ENCODE results near the gene ADGRE3. TPM values are rescaled to one million over a fixed set of nuclear protein-coding genes. Genes with fewer than 3 reads are reported as not detected.
A peak's percentile ranks its signal among the peaks of the same experiment; 100 is the strongest.

Gene ADGRE3
- total RNA-seq, 6 donors from 2014 or later = 0.76 to 9.6 (median 2.4) TPM; not detected in 1

DNA sequence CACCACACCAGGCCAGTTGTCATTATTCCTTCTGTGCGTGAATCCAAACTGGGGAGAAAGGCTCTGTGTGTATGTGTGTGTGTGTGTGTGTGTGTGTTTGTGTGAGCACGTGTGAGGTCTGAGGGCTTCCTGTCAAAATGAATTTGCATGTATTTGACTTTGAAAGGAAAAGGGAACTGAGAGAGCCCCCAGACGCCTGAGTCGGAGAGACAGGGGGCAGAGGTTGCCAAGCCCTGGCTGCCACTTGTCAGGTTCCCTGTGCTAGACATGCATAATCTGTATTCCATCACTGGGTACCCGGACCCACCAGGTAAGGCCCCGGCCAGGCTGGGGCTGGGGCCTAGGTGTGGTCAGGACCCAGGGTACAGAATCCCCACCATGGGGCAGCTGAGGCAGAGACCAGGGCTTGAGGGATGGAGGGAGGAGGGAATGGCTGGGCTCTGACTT, 91.7 kb downstream of the ADGRE3 start, which contains the start of gene CLEC17A:
Gene CLEC17A (plus strand): TSS at position 191 of the 447 bp plus-strand sequence. CDS start 77 bp downstream, at position 268.
- ATAC-seq (ENCODE audit: low FRiP score in 2 of 2) (peak in 1 of 2 donors; percentile 42), DNase-seq (no peak)
- Histone ChIP-seq H3K27ac (no peak within 1 kb of the TSS), H3K27me3 (no peaks in the 10 kb centered on the region), H3K9me3 (no peaks in the 10 kb centered on the region), H3K4me3 (no peak within 1 kb of the TSS), H3K36me3 (no peaks in the 10 kb centered on the region), H3K4me1 (no peaks in the 10 kb centered on the region)
- WGBS, 2 donors = 31 to 32% methylated on average over 4 to 5 of the region's 6 CpGs
- no peak for TF ChIP-seq EP300 (IDR thresholded peaks at IDR 0.05)
- TF ChIP-seq POLR2A (IDR thresholded peaks at IDR 0.05) = no peak
- TF ChIP-seq POLR2AphosphoS5 (IDR thresholded peaks at IDR 0.05) = no peak
- TF ChIP-seq, protein P1, sequence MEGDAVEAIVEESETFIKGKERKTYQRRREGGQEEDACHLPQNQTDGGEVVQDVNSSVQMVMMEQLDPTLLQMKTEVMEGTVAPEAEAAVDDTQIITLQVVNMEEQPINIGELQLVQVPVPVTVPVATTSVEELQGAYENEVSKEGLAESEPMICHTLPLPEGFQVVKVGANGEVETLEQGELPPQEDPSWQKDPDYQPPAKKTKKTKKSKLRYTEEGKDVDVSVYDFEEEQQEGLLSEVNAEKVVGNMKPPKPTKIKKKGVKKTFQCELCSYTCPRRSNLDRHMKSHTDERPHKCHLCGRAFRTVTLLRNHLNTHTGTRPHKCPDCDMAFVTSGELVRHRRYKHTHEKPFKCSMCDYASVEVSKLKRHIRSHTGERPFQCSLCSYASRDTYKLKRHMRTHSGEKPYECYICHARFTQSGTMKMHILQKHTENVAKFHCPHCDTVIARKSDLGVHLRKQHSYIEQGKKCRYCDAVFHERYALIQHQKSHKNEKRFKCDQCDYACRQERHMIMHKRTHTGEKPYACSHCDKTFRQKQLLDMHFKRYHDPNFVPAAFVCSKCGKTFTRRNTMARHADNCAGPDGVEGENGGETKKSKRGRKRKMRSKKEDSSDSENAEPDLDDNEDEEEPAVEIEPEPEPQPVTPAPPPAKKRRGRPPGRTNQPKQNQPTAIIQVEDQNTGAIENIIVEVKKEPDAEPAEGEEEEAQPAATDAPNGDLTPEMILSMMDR (IDR thresholded peaks at IDR 0.05) = no peak

DNA sequence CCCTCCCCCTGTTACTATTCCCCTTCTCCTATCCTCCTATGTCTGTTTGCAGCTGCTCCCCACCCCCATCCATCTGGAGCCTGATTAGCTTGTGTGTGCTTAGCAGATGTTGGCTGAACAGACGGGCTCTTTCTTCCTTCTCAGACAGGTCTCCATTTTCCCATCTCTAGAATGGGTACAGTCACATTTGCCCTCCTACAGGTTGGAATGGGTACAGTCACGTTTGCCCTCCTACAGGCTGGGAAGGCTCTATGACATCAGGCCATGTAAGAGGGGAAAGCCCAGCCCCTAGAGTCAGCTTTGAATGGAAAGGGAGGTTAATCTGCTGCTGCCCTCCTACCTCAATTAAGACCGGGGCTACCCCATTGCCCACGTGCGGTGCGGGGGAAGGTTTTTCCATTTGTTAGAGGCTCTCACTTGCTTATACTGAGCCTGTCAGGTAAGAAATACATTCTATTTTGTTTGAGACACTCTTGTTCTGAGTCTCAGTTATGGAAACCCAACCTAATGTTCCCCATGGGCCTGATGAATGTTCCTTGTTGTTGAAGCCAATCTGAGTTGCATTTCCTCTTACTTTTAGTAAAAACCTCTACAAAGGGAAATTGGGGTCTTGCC, 93.9 kb downstream of the ADGRE3 start:
- no peaks in the 10 kb centered on the region for H3K27me3 ChIP-seq
- no peak overlapping the region for H3K27ac ChIP-seq
- H3K4me1 ChIP-seq = no peaks in the 10 kb centered on the region
- ATAC-seq (ENCODE audit: low FRiP score in 2 of 2) = no peak
- no peaks in the 10 kb centered on the region for H3K9me3 ChIP-seq
- DNase-seq = no peak
- 65 to 74% methylated on average over 6 of the region's 6 CpGs for WGBS, 2 donors
- no peak for TF ChIP-seq EP300 (IDR thresholded peaks at IDR 0.05)
- TF ChIP-seq POLR2AphosphoS5 (IDR thresholded peaks at IDR 0.05) = no peak
- TF ChIP-seq, protein P1 (IDR thresholded peaks at IDR 0.05) = no peak
- no peak for TF ChIP-seq POLR2A (IDR thresholded peaks at IDR 0.05)
- H3K36me3 ChIP-seq = no peaks in the 10 kb centered on the region
- H3K4me3 ChIP-seq = no peak overlapping the region

DNA sequence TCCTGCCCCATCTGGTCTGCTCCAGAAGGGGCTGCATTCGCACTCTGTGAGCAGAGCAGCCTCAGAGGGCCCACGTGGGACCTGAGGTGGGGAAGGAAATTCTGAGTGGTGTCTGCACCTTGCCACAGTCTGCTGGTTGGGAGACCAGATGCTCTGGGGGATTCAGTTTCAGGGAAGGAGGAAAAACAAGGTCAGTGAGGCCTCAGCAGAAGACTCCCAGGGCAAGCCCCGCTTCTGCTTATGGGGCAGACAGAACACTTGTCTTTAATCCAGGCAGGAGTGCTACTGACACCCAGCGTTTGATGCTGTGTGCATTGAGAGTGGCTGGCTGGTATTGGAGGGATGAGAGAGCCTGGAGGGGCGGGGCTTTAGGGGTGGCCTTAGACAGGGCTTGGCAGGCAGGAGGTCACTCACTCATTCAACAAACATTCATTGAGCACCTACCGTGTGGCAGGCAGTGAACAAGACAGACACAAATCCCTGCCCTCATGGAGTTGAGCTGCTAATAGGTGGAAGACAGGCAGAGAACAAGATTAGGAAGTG, 96.7 kb downstream of the ADGRE3 start:
- peak in 1 of 2 donors; percentile 9 for ATAC-seq (ENCODE audit: low FRiP score in 2 of 2)
- no peak for DNase-seq
- H3K9me3 ChIP-seq = no peaks in the 10 kb centered on the region
- no peaks in the 10 kb centered on the region for H3K36me3 ChIP-seq
- peaks cover 6 to 14% (median 9%) of the 10 kb centered on the region in 4 donors for H3K4me1 ChIP-seq
- no peaks in the 10 kb centered on the region for H3K27me3 ChIP-seq
- TF ChIP-seq, protein P1 (IDR thresholded peaks at IDR 0.05) = no peak
- no peak for TF ChIP-seq EP300 (IDR thresholded peaks at IDR 0.05)
- H3K27ac ChIP-seq = no peak overlapping the region
- 50 to 62% methylated on average over 6 of the region's 6 CpGs for WGBS, 2 donors
- H3K4me3 ChIP-seq = no peak overlapping the region

DNA sequence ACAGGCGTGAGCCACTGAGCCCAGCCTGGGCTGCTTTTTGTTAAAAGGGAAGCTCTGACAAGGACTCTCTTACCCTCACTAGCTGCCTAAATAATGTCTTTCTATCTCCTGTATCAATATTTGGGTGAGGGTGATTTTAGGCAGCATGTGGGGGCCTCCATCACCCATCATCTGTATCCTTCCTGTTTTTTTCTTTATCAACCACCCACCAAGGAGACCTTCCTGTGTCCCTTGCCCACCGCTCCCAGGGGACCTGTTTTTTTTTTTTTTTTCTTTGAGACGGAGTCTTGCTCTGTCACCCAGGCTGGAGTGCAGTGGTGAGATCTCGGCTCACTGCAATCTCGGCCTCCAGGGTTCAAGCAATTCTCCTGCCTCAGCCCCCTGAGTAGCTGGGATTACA, 97.4 kb downstream of the ADGRE3 start:
- Histone ChIP-seq H3K9me3 (no peaks in the 10 kb centered on the region), H3K36me3 (no peaks in the 10 kb centered on the region), H3K27me3 (no peaks in the 10 kb centered on the region), H3K27ac (no peak overlapping the region), H3K4me3 (no peak overlapping the region), H3K4me1 (peaks cover 9 to 16% (median 11%) of the 10 kb centered on the region in 4 donors)
- no peak for TF ChIP-seq POLR2A (IDR thresholded peaks at IDR 0.05)
- TF ChIP-seq EP300 (IDR thresholded peaks at IDR 0.05) = no peak
- TF ChIP-seq, protein P1 (IDR thresholded peaks at IDR 0.05) = no peak
- no peak for TF ChIP-seq POLR2AphosphoS5 (IDR thresholded peaks at IDR 0.05)
- no peak for ATAC-seq (ENCODE audit: low FRiP score in 2 of 2)
- 72 to 83% methylated on average over 5 of the region's 5 CpGs for WGBS, 2 donors
- no peak for DNase-seq

DNA sequence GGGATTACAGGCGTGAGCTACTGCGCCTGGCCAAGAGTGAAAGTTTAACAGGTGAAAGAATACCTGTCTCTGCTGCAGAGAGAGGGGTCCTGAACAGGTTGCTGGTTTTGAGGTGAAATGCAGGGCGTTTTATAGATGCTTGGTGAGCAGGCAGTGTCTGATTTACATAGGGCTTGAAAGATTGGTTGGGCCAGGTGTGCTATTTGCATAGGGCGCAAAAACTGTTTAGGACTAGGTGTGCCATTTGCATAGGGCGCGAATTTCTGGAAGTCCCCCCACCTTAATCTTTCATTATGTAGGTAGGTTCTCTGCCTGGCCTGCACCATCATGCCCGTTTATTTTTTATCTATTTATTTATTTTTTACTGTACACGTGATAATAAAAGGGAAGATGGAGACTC, 98.3 kb downstream of the ADGRE3 start:
- 80 to 82% methylated on average over 8 of the region's 8 CpGs for WGBS, 2 donors
- DNase-seq (no peak), ATAC-seq (ENCODE audit: low FRiP score in 2 of 2) (no peak)
- no peak for TF ChIP-seq POLR2A (IDR thresholded peaks at IDR 0.05)
- Histone ChIP-seq H3K27ac (no peak overlapping the region), H3K9me3 (no peaks in the 10 kb centered on the region), H3K4me1 (peaks cover 11 to 22% (median 14%) of the 10 kb centered on the region in 4 donors), H3K36me3 (no peaks in the 10 kb centered on the region), H3K27me3 (no peaks in the 10 kb centered on the region), H3K4me3 (no peak overlapping the region)
